ENCODE data around the gene CCT5.
"Not testable (repeated sequence)": the region's sequence is repeated elsewhere in the genome, so short reads cannot be mapped to it uniquely, and the experiment has no call there.

CCT5 gene

DNA sequence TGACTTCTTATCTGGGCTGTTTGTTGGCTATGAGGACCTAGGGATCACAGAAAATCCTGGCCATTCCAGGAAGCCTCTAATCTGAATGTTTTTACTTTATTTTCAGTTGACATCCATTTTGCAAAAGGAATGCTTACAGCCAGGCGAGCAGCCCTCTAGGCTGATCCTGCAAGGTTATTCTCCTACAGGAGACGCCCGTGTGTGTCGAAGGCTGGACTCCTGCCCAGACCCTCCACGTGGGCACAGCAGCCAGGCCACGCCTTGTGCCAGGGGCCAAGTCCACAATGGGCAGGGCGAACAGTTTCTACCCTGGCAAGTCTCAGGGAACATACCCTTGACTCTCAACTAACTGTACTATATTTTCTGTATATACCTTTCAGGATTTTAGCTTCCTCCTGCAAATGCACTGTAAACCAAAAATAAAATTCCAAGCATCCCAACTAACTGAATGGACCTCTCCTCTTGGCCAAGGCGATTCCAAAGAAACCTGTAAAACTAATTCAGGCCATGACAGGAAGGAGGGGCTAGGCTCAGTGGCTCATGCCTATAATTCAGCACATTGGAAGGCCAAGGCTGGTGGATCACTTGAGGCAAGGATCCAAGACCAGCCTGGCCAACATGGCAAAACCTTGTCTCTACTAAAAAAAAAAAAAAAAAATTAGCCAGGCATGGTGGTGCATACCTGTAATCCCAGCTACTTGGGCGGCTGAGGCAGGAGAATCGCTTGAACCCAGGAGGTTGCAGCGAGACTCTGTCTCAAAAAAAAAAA is 51.9 kb downstream of the CCT5 start:
- peak; percentile 51 for DNase-seq (ENCODE audit: low spot score)

DNA sequence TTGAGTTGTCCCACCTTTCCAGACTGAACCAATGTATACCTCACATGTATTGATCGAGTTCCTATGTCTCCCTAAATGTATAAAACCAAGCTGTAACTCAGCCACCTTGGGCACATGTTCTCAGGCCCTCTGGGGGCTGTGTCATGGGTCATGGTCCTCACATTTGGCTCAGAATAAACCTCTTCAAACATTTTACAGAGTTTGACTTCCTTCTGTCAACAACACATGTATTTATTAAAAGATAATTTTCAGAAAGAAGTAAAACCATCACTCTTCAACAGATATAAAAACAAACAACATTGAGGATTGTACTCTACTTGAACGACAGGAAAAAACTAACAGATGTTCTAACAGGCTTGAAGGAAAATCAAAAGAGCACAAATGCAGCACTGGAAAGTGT is 53.1 kb downstream of the CCT5 start:
- no peak for DNase-seq (ENCODE audit: low spot score)

DNA sequence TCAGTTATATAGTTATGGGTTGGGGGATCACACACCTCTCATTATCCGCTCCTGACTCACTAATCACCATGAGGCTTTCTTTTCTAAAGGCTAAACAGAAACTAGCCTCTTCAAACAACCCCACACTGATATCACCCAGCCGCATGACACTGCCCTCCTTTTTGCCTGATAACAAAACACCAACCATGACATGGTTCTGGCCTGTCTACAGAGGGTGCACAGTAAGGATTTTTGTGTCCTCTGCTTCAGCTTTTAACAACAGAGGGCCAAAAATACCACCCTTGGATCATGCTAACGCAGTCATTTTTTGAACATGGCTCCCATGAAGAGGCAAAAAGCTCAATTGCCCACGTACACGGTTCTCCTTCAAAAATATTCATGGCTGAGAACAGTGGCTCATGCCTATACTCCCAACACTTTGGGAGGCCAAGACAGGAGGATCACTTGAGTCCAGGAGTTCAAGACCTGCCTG is 53.7 kb downstream of the CCT5 start:
- no peak for DNase-seq (ENCODE audit: low spot score)

DNA sequence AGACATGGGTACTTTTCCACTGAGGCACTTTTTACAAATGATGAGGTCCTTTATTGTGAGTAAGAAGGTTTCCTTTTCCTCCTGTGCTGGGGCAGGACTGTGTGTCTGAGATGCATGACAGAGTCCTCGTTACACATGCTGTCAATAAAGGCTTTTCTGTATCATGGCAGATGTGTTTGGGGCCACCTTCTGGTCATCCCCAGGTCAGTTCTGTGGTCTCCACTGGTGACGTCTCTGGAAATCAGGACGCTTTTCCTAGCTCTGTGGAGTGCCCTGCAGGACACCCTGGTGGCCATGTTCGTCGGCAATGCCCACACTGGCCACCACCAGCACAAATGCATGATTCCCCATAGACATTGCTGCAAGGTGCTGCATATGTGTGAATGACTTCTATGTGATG is 54.9 kb downstream of the CCT5 start:
- no peak for DNase-seq (ENCODE audit: low spot score)

DNA sequence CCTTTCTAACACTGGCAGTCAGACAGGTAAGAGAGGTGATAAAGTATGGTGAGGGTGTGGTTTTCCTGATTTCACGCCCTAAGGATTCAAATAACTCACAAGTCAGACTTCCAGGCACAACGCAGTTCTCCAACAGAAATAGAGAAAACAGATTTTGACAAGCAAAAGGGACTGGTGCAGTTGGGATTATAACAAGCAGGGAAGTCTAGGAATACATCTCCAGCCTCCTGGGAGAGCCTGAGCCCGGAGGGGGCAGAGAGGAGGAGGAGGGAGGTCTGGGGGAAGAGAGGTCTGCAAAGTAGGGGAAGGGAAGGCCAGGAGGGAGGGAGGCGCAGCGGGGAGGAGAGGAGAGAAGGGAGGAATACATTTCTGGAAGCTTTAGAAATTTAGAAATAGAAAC is 56.0 kb downstream of the CCT5 start:
- DNase-seq (ENCODE audit: low spot score): no peak

DNA sequence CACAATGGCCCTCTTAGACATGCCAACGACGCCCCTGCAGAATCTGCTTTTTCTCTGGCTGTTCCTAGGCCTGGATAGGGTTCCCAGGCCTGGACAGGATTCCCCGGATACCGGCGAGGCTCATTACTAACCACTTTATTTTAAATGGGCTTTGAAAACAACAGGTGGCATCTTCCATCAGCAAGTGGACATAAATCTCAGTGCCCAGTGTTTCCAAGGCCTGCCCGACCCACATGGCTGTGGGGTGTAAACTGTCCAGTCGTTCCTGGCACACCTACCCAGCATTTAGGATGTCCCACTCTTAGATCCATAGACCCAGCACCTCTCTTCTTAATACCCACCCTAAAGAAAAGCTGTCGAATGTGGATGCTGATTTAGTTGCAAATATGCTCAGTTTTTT is 56.7 kb downstream of the CCT5 start:
- DNase-seq (ENCODE audit: low spot score): no peak

DNA sequence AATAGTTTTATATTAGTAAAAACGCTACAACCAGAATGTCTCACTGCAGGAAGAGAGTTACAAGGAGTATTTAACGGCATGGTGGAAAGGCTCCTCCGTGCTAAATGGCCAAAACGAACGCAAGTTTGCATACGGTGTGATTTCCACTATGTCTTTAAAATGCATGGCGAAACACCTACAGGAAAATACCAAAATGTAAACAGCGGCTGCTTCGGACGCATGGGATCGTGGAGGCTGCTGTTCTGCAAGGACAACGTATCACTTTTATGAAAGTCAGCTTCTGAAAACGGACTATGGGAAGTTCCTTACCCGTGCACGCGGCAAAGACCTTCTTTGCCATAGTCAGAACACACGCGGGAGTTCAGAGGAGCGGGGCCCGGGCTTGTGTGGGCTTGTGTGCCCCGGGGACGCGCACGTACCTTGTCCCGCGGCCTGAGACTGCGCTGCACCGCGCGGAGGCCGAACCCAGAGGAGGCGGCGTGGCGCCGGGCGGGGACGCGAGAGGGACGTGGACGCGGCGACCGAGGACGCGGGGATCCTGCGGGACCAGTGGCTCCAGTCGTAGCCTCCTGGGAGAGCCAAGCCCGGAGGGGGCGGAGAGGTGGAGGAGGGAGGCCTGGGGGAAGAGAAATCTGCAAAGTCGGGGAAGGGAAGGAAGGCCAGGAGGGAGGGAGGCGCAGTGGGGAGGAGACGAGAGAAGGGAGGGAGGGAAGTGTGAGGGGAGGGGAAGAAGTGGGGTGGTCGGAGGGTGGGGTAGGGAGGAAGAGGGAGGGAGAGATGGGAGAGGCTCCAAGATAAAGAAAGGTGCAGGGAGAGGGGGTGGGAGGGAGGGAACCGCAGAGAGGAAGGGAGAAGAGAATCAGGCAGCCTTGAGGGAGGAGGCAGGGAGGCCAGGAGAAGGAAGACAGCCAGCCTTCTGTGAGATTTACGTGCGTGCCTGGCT is 57.4 kb downstream of the CCT5 start, which contains the start of gene CMBL:
CMBL (minus strand) TSS at position 697 of the 943 bp plus-strand sequence. CDS start 17,140 bp downstream, outside the sequence.
- DNase-seq (ENCODE audit: low spot score): peak; percentile 75

DNA sequence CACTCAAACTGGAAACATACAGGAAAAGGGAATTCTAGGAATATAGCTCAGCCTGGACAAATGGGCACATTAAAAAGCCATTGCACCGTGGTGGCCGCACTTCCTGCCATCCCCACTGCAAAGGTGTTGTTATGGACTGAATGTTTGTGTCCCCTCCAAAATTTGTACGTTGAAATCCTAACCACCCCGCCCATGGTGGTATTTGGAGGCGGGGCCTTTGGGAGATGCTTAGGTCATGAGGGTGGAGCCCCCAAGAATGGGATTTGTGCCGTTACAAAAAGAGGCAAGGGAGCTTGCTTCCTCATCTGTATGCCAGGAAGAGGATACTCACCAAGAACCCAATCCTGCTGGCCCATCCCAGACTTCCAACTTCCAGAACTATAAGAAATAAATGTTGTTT is 58.8 kb downstream of the CCT5 start:
- DNase-seq (ENCODE audit: low spot score): no peak

DNA sequence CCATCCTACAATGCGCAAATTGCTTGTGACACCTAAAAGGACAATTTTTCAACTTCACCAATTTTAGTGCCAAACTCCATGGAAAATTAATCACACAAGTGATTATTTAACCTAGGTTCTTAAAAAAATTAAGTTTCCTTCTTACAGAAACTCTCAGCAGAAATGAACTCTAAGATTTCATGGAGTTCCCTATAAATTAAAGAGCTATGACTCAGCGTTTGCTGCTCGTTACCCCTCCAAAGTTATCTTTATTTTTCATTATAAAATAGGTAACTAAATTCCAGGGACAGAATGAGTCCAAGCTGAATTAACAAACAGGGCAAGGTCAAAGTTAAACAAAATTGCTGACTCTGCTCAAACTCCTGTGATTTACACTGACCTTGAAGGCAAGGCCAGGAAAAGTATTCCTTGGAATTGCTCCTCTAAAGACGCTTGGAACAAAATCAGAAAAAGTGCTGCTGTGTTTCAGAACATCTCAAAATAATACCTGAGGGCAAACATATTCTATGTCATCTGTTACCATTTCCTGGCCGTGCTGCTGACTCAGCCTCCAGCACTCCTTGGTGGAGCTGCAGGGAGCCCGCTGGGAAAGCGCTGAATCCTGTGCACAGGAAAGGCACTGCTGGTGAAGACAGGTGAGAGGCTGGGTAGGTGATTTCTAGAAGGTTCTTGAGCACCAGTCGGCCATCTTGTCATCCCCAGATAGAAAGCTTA is 60.1 kb downstream of the CCT5 start:
- peak; percentile 38 for DNase-seq (ENCODE audit: low spot score)

DNA sequence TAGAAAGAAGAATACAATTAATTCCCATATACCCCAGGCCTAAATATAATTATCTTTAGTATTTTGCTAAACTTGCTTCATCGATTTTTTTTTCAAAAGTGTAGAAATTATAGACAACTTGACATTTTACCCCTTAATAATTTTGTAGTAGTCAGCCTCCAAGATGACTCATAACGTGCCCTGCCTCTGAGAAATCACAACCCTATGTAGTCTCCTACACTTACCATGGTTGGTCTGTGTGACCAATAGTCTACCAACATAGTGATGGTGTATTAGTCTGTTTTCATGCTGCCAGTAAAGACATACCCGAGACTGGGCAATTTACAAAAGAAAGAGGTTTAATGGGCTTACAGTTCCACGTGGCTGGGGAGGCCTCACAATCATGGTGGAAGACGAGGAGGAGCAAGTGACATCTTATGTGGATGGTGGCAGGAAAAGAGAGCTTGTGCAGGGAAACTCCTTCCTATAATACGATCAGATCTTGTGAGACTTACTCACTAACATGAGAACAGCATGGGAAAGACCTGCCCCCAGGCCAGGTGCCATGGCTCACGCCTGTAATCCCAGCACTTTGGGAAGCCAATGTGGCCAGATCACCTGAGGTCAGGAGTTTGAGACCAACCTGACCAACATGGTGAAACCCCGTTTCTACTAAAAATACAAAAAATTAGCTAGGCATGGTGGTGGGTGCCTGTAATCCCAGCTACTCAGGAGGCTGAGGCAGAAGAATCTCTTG is 60.9 kb downstream of the CCT5 start:
- DNase-seq (ENCODE audit: low spot score): not testable (repeated sequence)

DNA sequence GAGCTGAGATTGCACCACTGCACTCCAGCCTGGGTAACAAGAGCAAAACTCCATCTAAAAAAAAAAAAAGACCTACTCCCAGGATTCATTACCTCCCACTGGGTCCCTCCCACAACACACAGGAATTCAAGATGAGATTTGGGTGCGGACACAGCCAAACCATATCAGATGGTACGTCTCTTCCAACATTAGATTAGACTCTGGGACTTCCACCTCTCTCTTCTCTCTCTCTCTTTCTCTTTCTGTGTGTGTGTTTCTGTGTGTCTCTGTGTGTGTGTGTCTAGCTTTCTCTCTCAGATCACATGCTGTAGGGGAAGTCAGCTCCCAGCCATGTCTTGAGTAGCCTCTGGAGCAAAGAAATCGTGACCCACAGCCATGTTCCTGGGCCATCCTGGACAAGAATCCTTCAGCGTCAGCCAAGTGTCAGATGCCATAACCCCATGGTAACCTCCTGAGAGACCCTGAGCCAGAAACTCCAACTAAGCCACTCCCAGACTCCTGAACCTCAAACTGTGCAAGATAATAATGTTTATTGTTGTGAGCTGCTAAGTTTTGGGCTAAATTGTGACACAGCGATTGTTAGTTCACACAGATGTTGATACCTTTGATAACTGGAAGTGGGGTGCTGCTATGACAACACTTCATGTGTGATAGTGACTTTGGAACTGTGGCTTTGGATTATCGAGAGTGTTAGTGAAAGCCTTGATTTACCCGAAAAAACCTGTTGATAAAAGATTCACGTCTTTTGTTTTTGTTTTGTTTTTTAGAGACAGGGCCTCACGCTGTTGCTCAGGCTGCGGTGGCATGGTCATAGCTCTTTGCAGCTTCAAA is 61.7 kb downstream of the CCT5 start:
- no peak for DNase-seq (ENCODE audit: low spot score)

DNA sequence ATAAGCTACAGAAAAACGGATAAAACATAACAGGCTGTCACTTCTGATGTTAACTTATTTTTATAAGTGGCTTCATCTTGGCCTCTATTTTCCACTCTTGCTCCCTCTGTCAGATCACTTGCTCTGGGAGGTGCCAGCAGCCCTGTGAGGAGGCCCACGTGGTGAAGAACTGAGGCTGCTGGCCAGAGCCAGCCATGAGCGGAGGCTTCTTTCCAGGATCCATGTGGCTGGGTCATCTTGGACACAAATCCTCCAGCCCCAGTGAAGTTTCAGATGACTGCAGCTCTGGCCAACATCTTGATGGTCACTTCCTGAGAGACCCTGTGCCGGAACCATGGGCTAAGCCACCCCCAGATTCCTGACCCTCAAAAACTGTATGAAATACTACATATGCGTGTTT is 65.1 kb downstream of the CCT5 start:
- DNase-seq (ENCODE audit: low spot score): no peak

Measured in iPS-NIHi11 (cell line).